Panc1 (cell line): ENCODE results near the gene MUC2. TPM values are rescaled to one million over a fixed set of nuclear protein-coding genes. Genes with fewer than 3 reads are reported as not detected.

ENCODE experiments used
- ATAC-seq: fragments of 200-7000 bp; cut with Tn5 transposase; 2 replicates; pipeline ENCODE4 v1.9.1; 2020; ENCODE audit warnings: mild to moderate bottlenecking, moderate library complexity
- BruUV-seq: library from RNA; stranded (reverse); fragments of 400-500 nt; replicated peaks from 2 replicates; lab custom pipeline; 2021; lab: Mats Ljungman, UMichigan
- CTCF ChIA-PET: fragments of 300-600 bp; sonication (Branson Sonifier 250); formaldehyde crosslinking; loops from one replicate; lab custom pipeline; 2022; ENCODE audit warnings: antibody characterized with exemption; lab: Charles Lee
- POLR2A ChIA-PET: fragments of 300-600 bp; sonication (Branson Sonifier 250); formaldehyde crosslinking; loops from one replicate; lab custom pipeline; 2022; ENCODE audit warnings: antibody characterized with exemption; lab: Charles Lee
- DNase-seq: peaks from one replicate; pipeline ENCODE4 v3.0.0-alpha.2; 2010; ENCODE audit warnings: low read depth, low spot score
- H3K27ac ChIP-seq: 2 replicates; pipeline ENCODE4 v1.5.1; 2011; ENCODE audit warnings: mild to moderate bottlenecking, low read length, inconsistent platforms
- H3K27me3 ChIP-seq: fragments of 200-500 bp; sonication (Bioruptor generic); 2 replicates; pipeline ENCODE4 v1.6.0; 2014; ENCODE audit warnings: low read length, inconsistent platforms; ENCODE audit not compliant: control insufficient read depth, insufficient read depth
- H3K36me3 ChIP-seq: fragments of 200-500 bp; sonication (Bioruptor generic); 2 replicates; pipeline ENCODE4 v1.5.1; 2014; ENCODE audit warnings: inconsistent platforms, mild to moderate bottlenecking, low read length, moderate library complexity; ENCODE audit not compliant: control insufficient read depth, insufficient read depth
- H3K4me1 ChIP-seq: 2 replicates; pipeline ENCODE4 v1.5.1; 2011; ENCODE audit warnings: inconsistent platforms, mild to moderate bottlenecking, low read length, moderate library complexity; ENCODE audit not compliant: control insufficient read depth, insufficient read depth
- H3K4me3 ChIP-seq, 2 experiments: 2 replicates each; pipeline ENCODE4 v1.5.1; 2011 to 2012; ENCODE audit warnings: low read depth in 2 of 2, low read length in 2 of 2, mild to moderate bottlenecking in 2 of 2, inconsistent platforms in 1 of 2, moderate library complexity in 1 of 2
- H3K9me3 ChIP-seq: fragments of 200-500 bp; sonication (Bioruptor generic); 2 replicates; pipeline ENCODE4 v1.5.1; 2014; ENCODE audit warnings: low read depth, mild to moderate bottlenecking, inconsistent platforms, low read length, moderate library complexity; ENCODE audit not compliant: control insufficient read depth, insufficient read depth
- POLR2AphosphoS5 ChIP-seq: IDR thresholded peaks from 2 replicates; pipeline ENCODE4 v1.6.1; 2012; ENCODE audit warnings: mild to moderate bottlenecking, low read depth, low read length, moderate library complexity
- SIN3A ChIP-seq: IDR thresholded peaks from 2 replicates; pipeline ENCODE4 v1.6.1; 2012; ENCODE audit warnings: low read depth, mild to moderate bottlenecking, low read length, moderate library complexity, borderline replicate concordance; ENCODE audit not compliant: insufficient read depth
- TCF7L2 ChIP-seq: IDR thresholded peaks from 2 replicates; pipeline ENCODE4 v1.6.1; 2011; ENCODE audit warnings: mild to moderate bottlenecking, low read depth, low read length, inconsistent platforms
- in situ Hi-C: cut with HindIII; loops from 2 replicates; pipeline ENCODE4 v1.10.0; 2016; ENCODE audit warnings: low sequenced_read_pairs, low pct_unique_long_range_greater_than_20kb
- intact Hi-C: fragments of 100-400 bp; cut with micrococcal nuclease; formaldehyde crosslinking; loops from one replicate; pipeline ENCODE4 v1.10.0; 2022; ENCODE audit not compliant: unreplicated experiment
- total RNA-seq: library from RNA; stranded (reverse); gene quantifications from one replicate; pipeline ENCODE4 v1.2.1, GENCODE V29; 2021; ENCODE audit not compliant: unreplicated experiment
- TF ChIP-seq, protein P1 (sequence below), 2 experiments: IDR thresholded peaks; 2 replicates each; pipeline ENCODE4 v1.6.1; 2011 to 2012; ENCODE audit warnings: low read depth in 2 of 2, control low read depth in 1 of 2, low read length in 1 of 2, mild to moderate bottlenecking in 1 of 2, moderate library complexity in 1 of 2; ENCODE audit not compliant: insufficient read depth in 1 of 2
- TF ChIP-seq, protein P2 (sequence below): fragments of 450-650 bp; IDR thresholded peaks from 2 replicates; pipeline ENCODE4 v1.5.1; 2017; ENCODE audit warnings: mild to moderate bottlenecking

Gene MUC2
- total RNA-seq, 1 experiment from 2014 or later, result 0.08 TPM

DNA sequence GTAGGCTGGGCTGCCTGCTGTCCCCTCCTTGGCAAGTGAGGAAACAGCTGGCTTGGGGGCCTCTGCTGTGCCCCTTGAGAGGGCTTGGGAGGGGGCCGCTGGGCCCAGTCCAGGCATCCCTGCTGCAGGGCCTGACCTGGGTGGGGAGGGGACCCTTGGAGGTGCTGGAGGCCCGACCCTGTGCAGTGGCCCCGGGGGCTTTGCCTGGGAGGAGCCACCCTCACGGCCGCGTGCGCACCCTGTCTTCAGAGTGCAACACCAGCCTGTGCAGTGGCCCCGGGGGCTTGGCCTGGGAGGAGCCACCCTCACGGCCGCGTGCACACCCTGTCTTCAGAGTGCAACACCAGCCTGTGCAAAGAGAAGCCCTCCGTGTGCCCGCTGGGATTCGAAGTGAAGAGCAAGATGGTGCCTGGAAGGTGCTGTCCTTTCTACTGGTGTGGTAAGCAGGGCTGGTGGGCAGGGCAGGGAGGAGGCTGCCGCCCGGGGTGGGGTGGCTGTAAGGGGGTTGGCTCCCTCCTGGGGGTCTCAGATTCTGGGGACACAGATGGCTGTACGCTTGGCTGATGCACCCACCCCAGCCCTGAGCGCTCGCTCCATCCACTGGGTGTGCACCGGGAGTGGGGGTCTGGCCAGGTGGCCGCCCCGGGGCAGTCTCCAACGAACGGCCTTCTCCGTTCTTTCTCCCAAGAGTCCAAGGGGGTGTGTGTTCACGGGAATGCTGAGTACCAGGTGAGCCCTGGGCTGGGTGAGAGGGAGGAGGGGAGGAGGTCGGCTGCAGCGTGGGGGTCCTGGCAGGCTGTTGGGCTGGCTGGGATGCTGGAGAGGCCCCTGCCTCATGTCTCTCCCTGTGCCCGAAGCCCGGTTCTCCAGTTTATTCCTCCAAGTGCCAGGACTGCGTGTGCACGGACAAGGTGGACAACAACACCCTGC lies 32.9 kb downstream of the MUC2 start:
- ChIA-PET CTCF (no interaction called here), POLR2A (no interaction called here)
- no TSS peak for BruUV-seq
- intact Hi-C loops (no loop called here), in situ Hi-C loops (no loop called here)
- no peaks in the 10 kb centered on the region for H3K4me1 ChIP-seq
- no peak for DNase-seq
- H3K4me3 ChIP-seq, result no peak overlapping the region
- H3K9me3 ChIP-seq, result no peaks in the 10 kb centered on the region
- H3K27me3 ChIP-seq, result no peaks in the 10 kb centered on the region
- no peak; the same call in 1 of the 2 replicates for ATAC-seq
- no peaks in the 10 kb centered on the region for H3K36me3 ChIP-seq
- TF ChIP-seq TCF7L2 (no peak), SIN3A (no peak), POLR2AphosphoS5 (no peak)
- TF ChIP-seq, protein P1, sequence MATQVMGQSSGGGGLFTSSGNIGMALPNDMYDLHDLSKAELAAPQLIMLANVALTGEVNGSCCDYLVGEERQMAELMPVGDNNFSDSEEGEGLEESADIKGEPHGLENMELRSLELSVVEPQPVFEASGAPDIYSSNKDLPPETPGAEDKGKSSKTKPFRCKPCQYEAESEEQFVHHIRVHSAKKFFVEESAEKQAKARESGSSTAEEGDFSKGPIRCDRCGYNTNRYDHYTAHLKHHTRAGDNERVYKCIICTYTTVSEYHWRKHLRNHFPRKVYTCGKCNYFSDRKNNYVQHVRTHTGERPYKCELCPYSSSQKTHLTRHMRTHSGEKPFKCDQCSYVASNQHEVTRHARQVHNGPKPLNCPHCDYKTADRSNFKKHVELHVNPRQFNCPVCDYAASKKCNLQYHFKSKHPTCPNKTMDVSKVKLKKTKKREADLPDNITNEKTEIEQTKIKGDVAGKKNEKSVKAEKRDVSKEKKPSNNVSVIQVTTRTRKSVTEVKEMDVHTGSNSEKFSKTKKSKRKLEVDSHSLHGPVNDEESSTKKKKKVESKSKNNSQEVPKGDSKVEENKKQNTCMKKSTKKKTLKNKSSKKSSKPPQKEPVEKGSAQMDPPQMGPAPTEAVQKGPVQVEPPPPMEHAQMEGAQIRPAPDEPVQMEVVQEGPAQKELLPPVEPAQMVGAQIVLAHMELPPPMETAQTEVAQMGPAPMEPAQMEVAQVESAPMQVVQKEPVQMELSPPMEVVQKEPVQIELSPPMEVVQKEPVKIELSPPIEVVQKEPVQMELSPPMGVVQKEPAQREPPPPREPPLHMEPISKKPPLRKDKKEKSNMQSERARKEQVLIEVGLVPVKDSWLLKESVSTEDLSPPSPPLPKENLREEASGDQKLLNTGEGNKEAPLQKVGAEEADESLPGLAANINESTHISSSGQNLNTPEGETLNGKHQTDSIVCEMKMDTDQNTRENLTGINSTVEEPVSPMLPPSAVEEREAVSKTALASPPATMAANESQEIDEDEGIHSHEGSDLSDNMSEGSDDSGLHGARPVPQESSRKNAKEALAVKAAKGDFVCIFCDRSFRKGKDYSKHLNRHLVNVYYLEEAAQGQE (IDR thresholded peaks at IDR 0.05; ENCODE audit: insufficient read depth in 1 of 2, low read depth in 2 of 2, low read length in 1 of 2), result no peak
- TF ChIP-seq, protein P2, sequence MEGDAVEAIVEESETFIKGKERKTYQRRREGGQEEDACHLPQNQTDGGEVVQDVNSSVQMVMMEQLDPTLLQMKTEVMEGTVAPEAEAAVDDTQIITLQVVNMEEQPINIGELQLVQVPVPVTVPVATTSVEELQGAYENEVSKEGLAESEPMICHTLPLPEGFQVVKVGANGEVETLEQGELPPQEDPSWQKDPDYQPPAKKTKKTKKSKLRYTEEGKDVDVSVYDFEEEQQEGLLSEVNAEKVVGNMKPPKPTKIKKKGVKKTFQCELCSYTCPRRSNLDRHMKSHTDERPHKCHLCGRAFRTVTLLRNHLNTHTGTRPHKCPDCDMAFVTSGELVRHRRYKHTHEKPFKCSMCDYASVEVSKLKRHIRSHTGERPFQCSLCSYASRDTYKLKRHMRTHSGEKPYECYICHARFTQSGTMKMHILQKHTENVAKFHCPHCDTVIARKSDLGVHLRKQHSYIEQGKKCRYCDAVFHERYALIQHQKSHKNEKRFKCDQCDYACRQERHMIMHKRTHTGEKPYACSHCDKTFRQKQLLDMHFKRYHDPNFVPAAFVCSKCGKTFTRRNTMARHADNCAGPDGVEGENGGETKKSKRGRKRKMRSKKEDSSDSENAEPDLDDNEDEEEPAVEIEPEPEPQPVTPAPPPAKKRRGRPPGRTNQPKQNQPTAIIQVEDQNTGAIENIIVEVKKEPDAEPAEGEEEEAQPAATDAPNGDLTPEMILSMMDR, result no peak
- no peak overlapping the region for H3K27ac ChIP-seq

DNA sequence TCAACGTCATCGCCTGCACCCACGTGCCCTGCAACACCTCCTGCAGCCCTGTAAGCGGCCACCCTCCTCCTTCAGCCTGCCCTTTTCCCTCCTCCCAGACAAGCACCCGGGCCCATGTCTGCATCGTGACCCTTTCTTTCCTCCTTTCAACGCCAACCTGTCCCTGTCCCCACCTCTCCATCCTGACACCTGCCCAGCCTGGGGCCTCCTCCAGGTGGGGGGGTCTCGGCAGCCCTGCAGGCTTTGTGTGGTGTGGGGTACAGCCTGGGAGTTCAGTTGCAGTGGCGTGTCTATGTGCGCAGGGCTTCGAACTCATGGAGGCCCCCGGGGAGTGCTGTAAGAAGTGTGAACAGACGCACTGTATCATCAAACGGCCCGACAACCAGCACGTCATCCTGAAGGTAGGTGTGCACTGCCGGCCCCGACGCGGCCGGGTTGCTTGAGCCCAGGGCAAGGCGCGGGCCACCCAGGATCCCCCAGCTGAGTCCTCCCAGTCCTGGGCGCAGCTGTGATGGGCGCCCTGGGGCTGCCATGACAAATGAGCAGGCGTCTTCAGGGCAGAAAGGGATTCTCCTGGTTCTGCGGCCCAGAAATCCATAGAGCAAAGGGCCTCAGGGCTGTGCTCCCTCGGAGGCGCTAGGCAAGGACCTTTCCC lies 33.7 kb downstream of the MUC2 start:
- no peaks in the 10 kb centered on the region for H3K27me3 ChIP-seq
- in situ Hi-C loops, result no loop called here
- no peak overlapping the region for H3K27ac ChIP-seq
- ChIA-PET POLR2A (no interaction called here), CTCF (no interaction called here)
- no peaks in the 10 kb centered on the region for H3K36me3 ChIP-seq
- ATAC-seq (no peak), DNase-seq (no peak)
- no peaks in the 10 kb centered on the region for H3K4me1 ChIP-seq
- intact Hi-C loops, result no loop called here
- no peak overlapping the region for H3K4me3 ChIP-seq
- BruUV-seq, result no TSS peak
- H3K9me3 ChIP-seq, result no peaks in the 10 kb centered on the region
- TF ChIP-seq, protein P2, result no peak
- TF ChIP-seq, protein P1 (IDR thresholded peaks at IDR 0.05; ENCODE audit: insufficient read depth in 1 of 2, low read depth in 2 of 2, low read length in 1 of 2), result no peak
- TF ChIP-seq TCF7L2, result no peak
- no peak for TF ChIP-seq POLR2AphosphoS5
- TF ChIP-seq SIN3A, result no peak
